Endothelial cell of umbilical vein (primary cell): ENCODE measurements around the gene AK5. TPM values are rescaled to one million over a fixed set of nuclear protein-coding genes. Genes with fewer than 3 reads are reported as not detected.

Experiments
- BruUV-seq: library from RNA; stranded (reverse); fragments of 400-500 nt; replicated peaks from 2 replicates; lab custom pipeline; 2021; lab: Mats Ljungman, UMichigan
- CTCF ChIA-PET: fragments of 300-600, 350-600 bp; sonication (Branson Sonifier 250); formaldehyde crosslinking; loops from one replicate; lab custom pipeline; 2021; ENCODE audit warnings: antibody characterized with exemption, inconsistent platforms; lab: Charles Lee
- POLR2A ChIA-PET: fragments of 300-600, 350-600 bp; sonication (Branson Sonifier 250); formaldehyde crosslinking; loops from one replicate; lab custom pipeline; 2021; ENCODE audit warnings: antibody characterized with exemption, inconsistent platforms; lab: Charles Lee
- DNase-seq: peaks from one replicate; pipeline ENCODE4 v3.0.0-alpha.2; 2011; ENCODE audit warnings: low read depth, low spot score
- FAIRE-seq: peaks from 2 replicates; lab custom pipeline; 2011; peaks lifted over from hg19 to GRCh38; lab: Jason Lieb, UNC
- H2AFZ ChIP-seq: 2 replicates; pipeline ENCODE4 v1.6.0; 2012; ENCODE audit warnings: low read depth, low read length, control low read depth, inconsistent platforms
- H3K27ac ChIP-seq: 2 replicates; pipeline ENCODE4 v1.5.1; 2011; ENCODE audit warnings: low read depth, mild to moderate bottlenecking, control low read depth, low read length, moderate library complexity; ENCODE audit not compliant: insufficient read depth
- H3K27me3 ChIP-seq, 2 experiments: 2 replicates each; pipeline versions ENCODE4 v1.6.0 to v1.6.1; 2011; ENCODE audit warnings: low read length in 2 of 2, mixed read lengths in 1 of 2; ENCODE audit not compliant: control insufficient read depth in 2 of 2, insufficient read depth in 2 of 2
- H3K36me3 ChIP-seq, 2 experiments: 2 replicates in 1 of 2; 3 replicates in 1 of 2; pipeline ENCODE4 v1.5.1; 2011; ENCODE audit warnings: low read length in 2 of 2, mild to moderate bottlenecking in 1 of 2, moderate library complexity in 1 of 2; ENCODE audit not compliant: control insufficient read depth in 2 of 2, insufficient read depth in 2 of 2; ENCODE audit errors: extremely low read depth in 1 of 2
- H3K4me1 ChIP-seq: 3 replicates; pipeline ENCODE4 v1.5.1; 2011; ENCODE audit warnings: mild to moderate bottlenecking, low read length; ENCODE audit not compliant: control insufficient read depth, insufficient read depth; ENCODE audit errors: extremely low read depth
- H3K4me2 ChIP-seq: 2 replicates; pipeline ENCODE4 v1.6.1; 2011; ENCODE audit warnings: low read length, control low read depth, mixed read lengths; ENCODE audit not compliant: insufficient read depth
- H3K4me3 ChIP-seq, 3 experiments: fragments of 200-600 bp in 1 of 3; sonication (generic), shearing (Covaris generic) in 1 of 3; replicated peaks in 1 of 3; 2 replicates each; pipeline ENCODE4 v1.5.1; 2011 to 2016; ENCODE audit warnings: control low read depth in 3 of 3, low read length in 3 of 3, mild to moderate bottlenecking in 2 of 3, inconsistent platforms in 1 of 3, low read depth in 1 of 3, moderate library complexity in 1 of 3; ENCODE audit not compliant: insufficient read depth in 1 of 3
- H3K79me2 ChIP-seq: 2 replicates; pipeline ENCODE4 v1.6.0; 2012; ENCODE audit warnings: low read length, inconsistent platforms; ENCODE audit not compliant: control insufficient read depth, insufficient read depth
- H3K9ac ChIP-seq: replicated peaks from 2 replicates; pipeline ENCODE3; 2011; ENCODE audit warnings: low read length, control low read depth; ENCODE audit not compliant: insufficient read depth; ENCODE audit errors: extremely low read depth
- H3K9me1 ChIP-seq: replicated peaks from 3 replicates; pipeline ENCODE4 v1.6.0; 2011; ENCODE audit warnings: mild to moderate bottlenecking, low read length; ENCODE audit not compliant: control insufficient read depth, insufficient read depth; ENCODE audit errors: extremely low read depth
- H3K9me3 ChIP-seq: replicated peaks from 2 replicates; pipeline ENCODE4 v1.5.1; 2012; ENCODE audit warnings: low read length, inconsistent platforms; ENCODE audit not compliant: control insufficient read depth, insufficient read depth
- H4K20me1 ChIP-seq: replicated peaks from 2 replicates; pipeline ENCODE3; 2011; ENCODE audit warnings: mild to moderate bottlenecking, low read length; ENCODE audit not compliant: control insufficient read depth, insufficient read depth; ENCODE audit errors: extremely low read depth
- CTCF ChIP-seq, 2 donors: IDR thresholded peaks; 1 replicate in 1 of 2; 2 replicates in 1 of 2; pipeline ENCODE4 v1.5.1; 2011; ENCODE audit warnings: low read length in 2 of 2, mild to moderate bottlenecking in 2 of 2, moderate library complexity in 2 of 2, control low read depth in 1 of 2, inconsistent platforms in 1 of 2, low read depth in 1 of 2; ENCODE audit not compliant: insufficient read depth in 1 of 2; ENCODE audit errors: extremely low read depth in 1 of 2
- EZH2 ChIP-seq: IDR thresholded peaks from 2 replicates; pipeline ENCODE4 v1.6.1; 2012; ENCODE audit warnings: borderline replicate concordance, low read depth, mild to moderate bottlenecking, moderate library complexity, low read length, inconsistent platforms; ENCODE audit not compliant: severe bottlenecking
- FOS ChIP-seq: IDR thresholded peaks from 2 replicates; pipeline ENCODE4 v1.6.1; 2011; ENCODE audit warnings: mild to moderate bottlenecking, low read length, moderate library complexity, borderline replicate concordance; ENCODE audit not compliant: insufficient read depth
- GATA2 ChIP-seq: IDR thresholded peaks from 2 replicates; pipeline ENCODE4 v1.7.0; 2011; ENCODE audit warnings: low read depth, mild to moderate bottlenecking, moderate library complexity, mixed read lengths, low read length; ENCODE audit not compliant: insufficient read length, insufficient read depth
- JUN ChIP-seq: IDR thresholded peaks from 2 replicates; pipeline ENCODE4 v1.6.1; 2011; ENCODE audit warnings: borderline replicate concordance, low read depth; ENCODE audit not compliant: insufficient read length, insufficient read depth
- MAX ChIP-seq: IDR thresholded peaks from 2 replicates; pipeline ENCODE4 v1.6.1; 2011; ENCODE audit not compliant: insufficient read depth, insufficient read length
- MYC ChIP-seq: IDR thresholded peaks from one replicate; pipeline ENCODE4 v1.6.1; 2011; ENCODE audit warnings: mild to moderate bottlenecking, low read depth, low read length
- POLR2A ChIP-seq: IDR thresholded peaks from 2 replicates; pipeline ENCODE4 v1.6.1; 2012; ENCODE audit warnings: low read depth, mild to moderate bottlenecking, control low read depth, low read length
- POLR2AphosphoS5 ChIP-seq: IDR thresholded peaks from 2 replicates; pipeline ENCODE4 v1.6.1; 2012; ENCODE audit warnings: low read depth, mild to moderate bottlenecking, control low read depth, low read length, moderate library complexity; ENCODE audit not compliant: insufficient read depth
- dilution Hi-C: fragments of 300-500 bp; cut with MboI; formaldehyde crosslinking; loops from one replicate; pipeline ENCODE4 v1.15.0; 2019; ENCODE audit warnings: low sequenced_read_pairs; ENCODE audit not compliant: extremely low pct_ligation_motif_present
- intact Hi-C: fragments of 100-400 bp; cut with micrococcal nuclease; formaldehyde crosslinking; loops from one replicate; pipeline ENCODE4 v1.10.0; 2022
- polyA plus RNA-seq, 4 experiments: library from polyadenylated mRNA; depleted of rRNA in 3 of 4; stranded (reverse) in 3 of 4; unstranded in 1 of 4; fragments of >200 nt; gene quantifications; 2 replicates each; pipeline versions ENCODE4 v1.2.1 to v1.2.3, GENCODE V29; 2011 to 2012; ENCODE audit warnings: missing spikeins in 1 of 4
- total RNA-seq: library from RNA; stranded (reverse); gene quantifications from 2 replicates; pipeline ENCODE4 v1.2.3, GENCODE V29; 2021

AK5 gene
- total and polyA plus RNA-seq, 2 donors (not counting 3 experiments of a cell fraction or from before 2014, with no cell fraction given), result 5.0 to 7.5 TPM

GRCh38 chr1:77383236-77383635 lies 101.4 kb downstream of the AK5 start:
- H4K20me1 ChIP-seq, result no peaks in the 10 kb centered on the region
- no peak overlapping the region for H3K27ac ChIP-seq
- no peak for TF ChIP-seq POLR2AphosphoS5
- TF ChIP-seq MYC, result no peak
- no peak for TF ChIP-seq FOS
- TF ChIP-seq CTCF (IDR thresholded peaks at IDR 0.05; ENCODE audit: extremely low read depth in 1 of 2, insufficient read depth in 1 of 2, low read depth in 1 of 2, low read length in 2 of 2), result no peak
- TF ChIP-seq EZH2, result no peak
- TF ChIP-seq GATA2, result no peak
- no peak for TF ChIP-seq MAX
- TF ChIP-seq JUN, result no peak
- no peak for TF ChIP-seq POLR2A
- intact Hi-C loops (no loop called here), dilution Hi-C loops (no loop called here)
- no peak overlapping the region for H3K9ac ChIP-seq
- H3K4me1 ChIP-seq, result peaks cover 4% of the 10 kb centered on the region
- H2AFZ ChIP-seq, result no peak overlapping the region
- H3K4me3 ChIP-seq, result no peak overlapping the region
- DNase-seq (no peak), FAIRE-seq (no peak)
- H3K9me3 ChIP-seq, result no peaks in the 10 kb centered on the region
- no peak overlapping the region for H3K4me2 ChIP-seq
- POLR2A ChIA-PET, result no interaction called here
- no peaks in the 10 kb centered on the region for H3K79me2 ChIP-seq
- H3K27me3 ChIP-seq, result no peaks in the 10 kb centered on the region
- CTCF ChIA-PET, result no interaction called here
- H3K9me1 ChIP-seq, result no peaks in the 10 kb centered on the region
- BruUV-seq, result no TSS peak
- H3K36me3 ChIP-seq, result no peaks in the 10 kb centered on the region
